Left ventricle myocardium superior (tissue), 1 donor: ENCODE measurements around the gene MASP2. TPM values are rescaled to one million over a fixed set of nuclear protein-coding genes. Genes with fewer than 3 reads are reported as not detected.
"Not testable (repeated sequence)": the region's sequence is repeated elsewhere in the genome, so short reads cannot be mapped to it uniquely, and the experiment has no call there.

Experiments used
- ATAC-seq: fragments of 200-7000 bp; cut with Tn5 transposase; one replicate; pipeline ENCODE4 v1.9.1; 2020; ENCODE audit warnings: mild to moderate bottlenecking, moderate library complexity
- DNase-seq: peaks from one replicate; pipeline ENCODE4 v3.0.0-alpha.2; 2020
- intact Hi-C: fragments of 100-400 bp; cut with micrococcal nuclease; formaldehyde crosslinking; loops from one replicate; pipeline ENCODE4 v1.11.0; 2022
- long read RNA-seq: library from polyadenylated mRNA; unstranded; transcript quantifications from one replicate; pipeline ENCODE4 v2.0.0, GENCODE V29; 2021
- total RNA-seq: library from RNA; stranded (reverse); fragmentation: NEBNext Ultra II Directional; extraction: Animal tissue kit (Norgen Biotek cat#: 25700); gene quantifications from one replicate; pipeline ENCODE4 v1.2.1, GENCODE V29; 2021
- donor health status: DM: no; HTN: yes; CAD: no; lungs with severe emphysema.

Gene MASP2
- not detected for total RNA-seq
- long read RNA-seq, partial matches to known transcripts = 0 of 1 reads
- long read RNA-seq, other reads (novel, unspliced or antisense) = 1 of 1 reads

DNA sequence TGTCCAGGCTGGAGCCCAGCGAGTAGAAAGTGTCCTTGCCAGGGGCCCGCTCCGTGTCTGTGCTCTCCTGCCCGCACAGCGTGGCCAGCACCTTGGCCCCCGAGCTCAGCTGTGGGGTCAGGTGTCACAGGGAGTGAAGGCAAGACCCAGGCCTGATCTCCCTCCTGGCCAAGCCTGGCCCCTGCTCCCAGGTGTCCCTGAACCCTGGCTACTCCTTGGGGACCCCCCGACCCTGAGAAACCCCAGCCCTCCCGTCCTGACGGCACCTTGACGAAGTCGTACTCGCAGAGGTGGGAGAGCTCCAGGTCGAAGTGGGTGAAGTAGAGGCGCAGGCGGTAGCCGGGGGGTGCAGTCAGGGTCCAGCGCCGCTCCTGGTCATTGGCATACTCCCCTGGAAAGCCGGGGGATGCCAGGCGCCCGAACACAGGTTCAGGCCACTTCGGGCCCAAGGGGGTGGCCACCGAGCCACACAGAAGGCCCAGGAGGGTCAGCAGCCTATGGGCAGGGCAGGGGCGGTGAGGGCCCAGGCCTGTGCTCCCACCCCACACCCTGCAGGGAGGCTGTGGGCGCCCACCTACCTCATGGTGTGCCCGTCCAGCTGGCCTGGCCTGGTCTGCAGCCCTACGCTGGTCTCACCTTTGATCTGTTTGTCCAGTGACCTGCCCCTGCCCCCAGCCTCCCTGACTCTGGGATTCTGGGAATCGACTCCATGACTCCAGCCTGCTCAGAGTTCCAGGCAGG lies at the start of gene MASP2:
TSS of gene MASP2 (minus strand) at position 615 of the 741 bp plus-strand sequence. CDS start at position 583, 32 bp downstream.
- intact Hi-C loops = no loop called here
- ATAC-seq (no peak), DNase-seq (no peak)

DNA sequence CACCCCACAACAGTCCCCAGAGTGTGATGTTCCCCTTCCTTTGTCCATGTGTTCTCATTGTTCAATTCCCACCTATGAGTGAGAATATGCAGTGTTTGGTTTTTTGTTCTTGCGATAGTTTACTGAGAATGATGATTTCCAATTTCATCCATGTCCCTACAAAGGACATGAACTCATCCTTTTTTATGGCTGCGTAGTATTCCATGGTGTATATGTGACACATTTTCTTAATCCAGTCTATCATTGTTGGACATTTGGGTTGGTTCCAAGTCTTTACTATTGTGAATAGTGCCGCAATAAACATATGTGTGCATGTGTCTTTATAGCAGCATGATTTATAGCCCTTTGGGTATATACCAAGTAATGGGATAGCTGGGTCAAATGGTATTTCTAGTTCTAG lies 36.7 kb upstream of the MASP2 start:
- intact Hi-C loops, DNase-seq, ATAC-seq: not testable (repeated sequence)

DNA sequence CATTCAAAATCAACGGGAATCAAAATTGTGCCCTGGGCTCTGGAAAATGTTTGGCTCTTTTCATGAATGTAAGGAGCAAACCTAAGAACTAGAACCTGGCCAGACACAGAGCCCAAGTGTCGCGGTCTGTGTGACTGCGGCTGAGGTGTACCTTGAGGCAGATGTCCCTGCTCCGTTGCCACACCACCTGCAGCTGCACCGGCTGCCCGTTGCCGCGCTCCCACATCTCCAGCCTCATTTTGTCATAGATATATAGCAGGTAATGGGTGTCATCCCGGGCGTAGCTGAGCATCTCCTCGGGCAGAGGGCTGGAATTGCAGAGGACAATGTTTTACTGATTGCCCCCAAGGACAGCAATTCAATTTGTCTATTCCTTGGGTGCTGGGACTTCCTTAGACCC lies 33.9 kb upstream of the MASP2 start:
- DNase-seq = no peak
- ATAC-seq = no peak
- intact Hi-C loops = no loop called here

DNA sequence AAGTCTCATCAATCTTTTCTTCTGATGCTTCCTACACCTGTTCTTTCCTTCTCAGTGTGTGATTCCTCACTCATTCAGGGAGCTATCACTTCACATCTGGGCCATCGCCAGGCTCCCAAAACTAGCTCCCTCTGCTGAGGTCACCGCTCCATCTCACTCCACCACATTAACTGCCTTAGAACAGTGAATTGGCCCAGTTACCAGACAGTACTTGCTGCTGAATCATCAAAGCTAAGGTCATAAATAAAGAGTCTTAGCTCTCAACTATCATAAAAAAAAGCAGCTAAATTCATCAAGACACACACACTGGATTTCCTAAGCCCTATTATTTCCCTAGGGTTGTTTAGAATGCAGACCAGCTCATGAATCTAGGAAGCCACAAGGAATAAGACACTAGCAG lies 31.6 kb upstream of the MASP2 start:
- DNase-seq (no peak), ATAC-seq (no peak)
- intact Hi-C loops = no loop called here

DNA sequence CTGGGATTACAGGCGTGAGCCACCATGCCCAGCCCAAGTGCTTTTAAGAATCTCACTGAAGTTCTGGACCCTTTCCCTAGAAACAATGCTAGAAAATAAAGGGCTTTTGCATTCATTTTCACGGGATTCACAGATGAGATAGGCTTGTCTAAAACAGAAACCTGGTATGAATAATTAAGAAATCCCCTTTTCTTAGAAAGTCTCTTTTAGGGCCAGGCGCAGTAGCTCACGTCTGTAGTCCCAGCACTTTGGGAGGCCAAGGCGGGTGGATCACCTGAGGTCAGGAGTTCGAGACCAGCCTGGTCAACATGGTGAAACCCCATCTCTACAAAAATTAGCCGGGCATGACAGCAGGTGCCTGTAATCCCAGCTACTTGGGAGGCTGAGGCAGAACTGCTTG lies 26.4 kb upstream of the MASP2 start:
- intact Hi-C loops, ATAC-seq, DNase-seq: not testable (repeated sequence)

DNA sequence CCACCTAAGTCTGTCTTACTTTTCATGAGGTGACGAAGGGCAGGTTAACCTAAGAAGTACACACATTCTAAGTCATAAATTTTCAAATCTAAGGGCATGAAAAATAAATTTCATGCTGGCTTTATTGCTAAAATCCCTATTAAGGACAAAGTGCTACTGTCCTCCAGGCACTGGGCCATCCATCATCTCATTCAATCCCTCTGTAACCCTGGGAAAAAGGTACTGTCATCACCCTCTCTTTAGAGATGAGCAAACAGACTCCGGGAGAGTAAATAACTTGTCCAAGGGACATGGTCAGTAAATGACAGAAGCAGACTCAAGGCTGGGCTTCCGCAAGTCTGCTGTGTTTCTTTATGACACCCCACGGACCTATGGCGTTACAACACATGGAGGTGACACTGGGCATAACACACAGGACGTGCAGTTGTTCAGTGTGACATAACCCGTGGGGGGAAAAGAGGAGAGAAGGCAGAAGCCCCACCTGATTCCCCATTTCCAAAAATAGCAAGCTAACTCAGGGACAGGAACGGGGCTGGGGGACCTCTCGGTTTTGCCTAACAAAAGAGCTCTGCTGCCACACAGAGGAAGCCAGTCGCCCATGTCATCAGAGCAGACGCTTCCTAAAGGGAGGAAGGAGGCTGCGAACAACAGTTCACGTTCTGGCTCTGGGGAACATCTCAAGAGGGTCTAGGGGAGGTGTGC lies 25.3 kb upstream of the MASP2 start:
- ATAC-seq = no peak
- DNase-seq = no peak

DNA sequence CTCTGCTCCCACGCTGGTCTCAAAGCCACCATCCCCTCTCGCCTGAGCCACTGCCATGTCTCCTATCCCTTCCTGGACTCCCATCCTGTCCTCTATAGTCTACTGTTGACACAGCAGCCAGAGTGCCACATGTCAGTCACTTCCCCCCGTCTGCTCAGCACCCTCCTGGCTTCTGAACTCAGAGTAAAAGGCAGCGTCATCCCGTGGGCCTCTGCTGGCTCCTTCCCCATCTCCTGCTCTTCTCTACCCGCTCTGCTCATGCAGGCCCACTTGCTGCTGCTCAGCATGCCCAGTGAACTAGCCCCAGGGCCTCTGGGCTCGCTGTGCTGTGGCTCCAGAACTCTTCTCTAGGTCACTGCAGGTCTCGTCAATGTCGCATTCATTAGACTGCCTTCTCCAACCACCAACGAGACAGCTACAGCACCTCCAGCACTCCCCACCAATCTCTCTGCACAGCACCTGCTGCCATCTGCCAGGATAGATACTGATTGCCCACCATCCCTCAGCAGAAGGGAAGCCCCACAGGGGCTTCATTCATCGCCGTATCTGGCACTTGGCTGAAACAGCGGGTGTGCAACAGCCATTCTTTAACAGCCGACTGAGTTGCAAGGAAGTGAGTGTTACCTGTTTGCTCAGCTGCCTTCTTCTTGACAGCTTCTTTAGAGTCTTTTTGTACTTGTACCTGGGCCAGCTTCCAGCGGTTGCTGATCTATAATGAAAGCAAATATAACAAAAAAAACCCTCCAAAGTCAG lies 24.6 kb upstream of the MASP2 start:
- no peak for ATAC-seq
- no peak for DNase-seq
- intact Hi-C loops = no loop called here

More for the DNA sequence above, 25.3 kb upstream of the MASP2 start:
- intact Hi-C loops = no loop called here

DNA sequence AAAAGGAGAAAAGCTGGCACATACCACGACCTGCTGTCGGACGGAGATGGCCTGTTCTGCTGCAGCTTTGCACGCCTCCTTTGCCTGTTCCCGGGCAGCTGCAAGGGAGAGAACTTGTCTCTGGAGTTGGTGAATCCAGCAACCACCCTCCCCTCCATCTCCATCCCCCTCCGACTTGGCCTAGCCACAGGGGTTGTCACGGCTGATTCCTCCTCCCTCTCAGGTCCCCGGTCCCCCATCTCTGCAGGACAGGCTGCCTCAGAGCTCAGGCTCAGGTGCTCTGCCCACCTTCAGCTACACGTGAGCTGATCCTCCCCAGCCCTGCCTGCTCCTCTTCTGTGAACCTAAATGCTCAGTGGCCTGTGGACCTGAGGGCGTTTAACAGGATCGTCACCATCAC lies 23.8 kb upstream of the MASP2 start:
- intact Hi-C loops = no loop called here
- no peak for ATAC-seq
- DNase-seq = no peak

DNA sequence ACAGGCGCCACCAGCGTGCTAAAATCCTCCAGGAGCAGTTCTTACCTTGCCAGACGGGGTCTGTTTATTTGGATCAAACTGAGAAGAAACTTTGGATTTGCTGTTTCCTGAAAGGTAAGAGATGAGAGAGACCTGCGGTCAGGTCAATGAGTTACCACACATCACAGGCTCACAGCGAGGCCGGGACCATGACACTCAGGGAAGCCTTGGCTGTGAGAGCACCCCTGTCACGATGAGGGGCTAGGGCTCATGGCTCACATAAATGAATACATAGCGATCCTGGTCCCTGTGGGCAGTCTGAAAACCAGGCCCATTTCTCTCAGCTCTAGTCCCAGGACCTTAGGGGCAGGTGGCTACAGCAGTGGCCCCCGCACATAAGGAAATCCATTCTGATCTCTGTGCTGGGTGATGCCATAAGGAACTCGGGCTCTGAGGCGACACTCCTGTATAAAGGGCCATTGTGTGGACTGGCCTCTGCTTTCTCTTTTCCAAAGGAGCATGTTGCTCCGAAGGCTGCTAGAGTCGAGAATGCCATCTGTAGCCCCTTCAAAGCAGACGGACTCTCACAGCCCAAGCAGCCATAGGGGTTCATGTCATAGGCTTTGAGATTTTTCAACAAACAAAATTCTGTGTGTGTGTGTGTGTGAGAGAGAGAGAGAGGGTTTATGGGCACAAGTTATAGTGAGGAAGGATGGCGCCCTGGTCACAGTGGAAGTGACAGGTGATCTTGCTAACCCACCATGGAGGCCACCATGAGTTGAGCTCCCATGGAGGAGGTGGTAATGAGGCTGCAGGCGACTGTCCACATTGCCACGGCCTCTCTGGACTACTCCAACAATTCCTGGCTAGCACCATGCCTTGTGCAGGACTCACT lies 21.8 kb upstream of the MASP2 start:
- intact Hi-C loops = no loop called here
- ATAC-seq = no peak

DNA sequence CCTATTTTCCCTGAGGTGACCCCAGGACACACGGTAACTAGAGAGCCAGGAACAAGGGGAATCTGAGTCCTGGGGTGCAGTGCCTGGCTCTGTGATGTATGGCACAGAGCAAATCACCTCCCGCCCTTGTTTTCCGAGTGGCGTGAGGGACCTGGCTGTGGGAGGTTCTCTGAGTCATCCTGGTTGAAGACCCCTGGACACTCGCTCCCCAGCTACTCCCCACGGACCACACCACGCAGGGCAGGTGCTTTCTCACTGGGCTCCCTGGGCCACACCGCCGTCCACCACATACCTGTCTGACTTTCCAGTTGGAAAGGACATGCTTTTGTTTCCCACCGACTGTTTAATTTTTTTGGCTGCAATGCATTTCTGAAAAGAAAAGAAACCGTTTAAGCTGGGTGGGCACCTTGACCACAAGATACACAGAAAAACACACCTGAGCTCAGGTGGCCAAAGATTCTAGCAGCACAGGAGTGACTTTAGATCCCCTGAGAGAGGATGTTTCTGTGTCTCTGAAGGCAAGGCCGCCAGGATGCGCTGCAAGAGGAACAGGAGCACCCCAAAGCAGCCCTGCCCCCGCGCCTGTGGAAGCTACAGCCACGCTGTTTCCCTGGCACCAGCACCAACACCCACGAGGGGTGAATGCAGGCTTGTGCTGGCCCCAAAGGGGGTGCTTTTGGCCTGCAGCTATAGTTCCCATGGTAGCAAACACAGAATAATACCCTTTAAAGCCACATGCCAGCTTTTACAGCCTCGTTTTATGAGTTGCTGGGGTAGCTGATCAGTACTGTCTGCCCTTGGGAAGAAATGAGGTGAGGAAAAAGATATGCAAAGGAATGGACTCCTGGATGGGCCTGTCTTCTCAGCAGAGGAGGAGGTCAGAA lies 20.9 kb upstream of the MASP2 start:
- intact Hi-C loops = no loop called here
- no peak for ATAC-seq
- DNase-seq = no peak

More for the DNA sequence above, 21.8 kb upstream of the MASP2 start:
- no peak for DNase-seq

DNA sequence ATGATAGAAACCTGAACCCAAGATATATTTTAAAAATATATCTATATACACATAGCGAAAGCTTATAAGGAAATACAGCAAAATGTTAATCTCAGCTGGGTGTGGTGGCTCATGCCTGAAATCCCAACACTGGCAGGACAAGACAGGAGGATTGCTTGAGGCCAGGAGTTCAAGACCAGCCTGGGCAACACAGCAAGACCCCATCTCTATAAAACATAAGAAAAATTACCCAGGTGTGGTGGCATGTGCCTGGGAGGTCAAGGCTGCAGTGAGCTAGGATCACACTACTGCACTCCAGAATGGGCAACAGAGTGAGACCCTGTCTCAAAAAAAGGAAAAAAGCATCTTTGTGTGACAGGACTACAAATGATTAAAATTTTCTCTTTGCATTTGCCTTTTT lies 18.8 kb upstream of the MASP2 start:
- DNase-seq (no peak), ATAC-seq (no peak)
- intact Hi-C loops = no loop called here

DNA sequence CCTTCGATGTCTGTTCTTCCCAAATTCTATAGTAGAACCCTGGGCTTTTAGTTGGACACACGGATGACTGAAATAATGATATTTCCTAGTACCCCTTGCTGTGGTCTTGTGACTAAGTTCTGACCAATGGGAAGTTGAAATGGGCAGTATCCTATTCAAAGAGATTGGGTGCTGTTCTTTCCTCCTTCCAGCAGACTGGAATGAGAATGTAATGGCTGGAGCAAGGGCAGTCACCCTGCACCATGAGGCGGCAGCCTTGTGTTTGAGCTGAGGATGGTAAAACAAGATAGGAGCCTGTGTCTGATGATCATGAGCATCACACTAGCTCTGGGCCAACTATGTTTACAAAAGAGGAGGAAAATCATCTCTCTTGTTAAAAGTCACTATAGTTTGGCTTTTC lies 17.9 kb upstream of the MASP2 start:
- ATAC-seq (no peak), DNase-seq (no peak)
- intact Hi-C loops = no loop called here

DNA sequence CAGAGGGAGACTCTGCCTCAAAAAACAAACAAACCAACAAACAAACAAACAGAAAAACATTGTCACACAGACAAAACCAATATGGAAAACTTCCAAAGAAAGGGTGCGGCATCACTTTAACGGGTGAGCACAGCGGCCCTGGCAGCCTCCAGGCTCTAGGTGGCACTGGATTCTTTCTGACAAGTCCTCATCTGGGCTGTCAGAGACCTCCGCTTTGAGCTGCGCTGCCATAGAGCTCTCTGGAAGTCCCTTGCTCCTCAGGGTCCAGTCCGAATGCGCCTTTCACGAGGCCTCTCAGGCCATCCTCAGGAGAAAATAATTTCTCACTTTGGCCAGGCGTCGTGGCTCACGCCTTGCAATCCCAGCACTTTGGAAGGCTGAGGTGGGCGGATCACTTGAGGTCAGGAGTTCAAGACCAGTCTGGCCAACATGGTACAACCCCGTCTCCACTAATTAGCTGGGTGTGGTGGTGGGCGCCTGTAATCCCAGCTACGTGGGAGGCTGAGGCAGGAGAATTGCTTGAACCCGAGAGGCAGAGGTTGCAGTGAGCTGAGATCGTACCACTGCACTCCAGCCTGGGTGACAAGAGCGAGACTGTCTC lies 17.0 kb upstream of the MASP2 start:
- intact Hi-C loops, DNase-seq, ATAC-seq: not testable (repeated sequence)

DNA sequence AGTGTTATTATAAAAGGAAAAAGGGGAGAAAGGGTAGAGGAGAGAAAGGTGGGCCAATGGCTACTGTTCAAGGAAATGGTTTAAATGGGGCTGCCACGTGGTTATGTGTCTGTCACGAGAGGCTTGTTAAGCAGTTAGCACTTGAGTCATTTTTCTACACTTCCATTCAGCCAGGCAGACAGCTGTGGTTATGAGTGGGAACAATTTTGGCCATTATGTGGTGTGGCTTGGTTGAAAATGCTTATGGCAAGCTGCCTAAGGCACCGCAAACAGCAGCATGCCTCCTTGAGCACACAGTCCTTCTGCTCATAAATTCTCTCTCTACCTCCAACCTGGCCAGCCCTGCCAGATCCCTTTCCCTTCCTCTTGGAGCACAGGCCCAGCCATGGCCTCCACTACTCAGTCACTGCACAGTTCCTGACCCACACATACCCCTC lies 15.9 kb upstream of the MASP2 start:
- intact Hi-C loops = no loop called here
- DNase-seq (no peak), ATAC-seq (no peak)

DNA sequence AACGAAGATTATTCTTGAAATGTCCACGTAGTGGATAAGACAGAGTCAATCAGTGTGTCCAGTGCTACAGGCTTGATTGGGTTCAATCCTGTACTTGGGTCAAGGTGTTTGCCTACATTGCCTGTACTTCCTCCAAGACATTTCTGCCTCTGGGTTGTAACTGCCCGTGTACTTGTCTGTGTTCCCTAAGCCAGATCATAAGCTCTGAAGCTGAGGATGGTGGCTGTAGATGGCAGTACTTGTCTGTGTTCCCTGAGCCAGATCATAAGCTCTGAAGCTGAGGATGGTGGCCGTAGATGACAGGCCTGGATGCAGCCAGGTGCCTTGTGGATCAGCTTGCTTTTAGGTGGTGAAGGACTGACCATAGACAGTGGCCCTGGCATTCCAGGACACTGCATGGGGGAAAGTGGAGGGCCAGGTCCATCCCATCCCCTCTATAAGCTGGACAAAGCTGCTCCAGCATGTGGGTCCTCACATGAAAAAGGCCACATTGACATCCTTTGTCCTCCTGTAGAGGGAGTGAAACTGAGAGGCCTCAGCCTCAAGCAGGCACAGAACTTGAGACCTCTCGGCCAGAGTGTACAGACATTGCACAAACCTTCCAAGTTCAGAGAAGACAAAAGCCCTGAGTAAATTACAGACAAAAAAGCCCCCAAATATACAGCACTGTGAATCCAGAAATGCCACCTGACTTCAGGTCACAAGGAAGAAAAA lies 14.8 kb upstream of the MASP2 start:
- no peak for DNase-seq
- intact Hi-C loops = no loop called here
- no peak for ATAC-seq

DNA sequence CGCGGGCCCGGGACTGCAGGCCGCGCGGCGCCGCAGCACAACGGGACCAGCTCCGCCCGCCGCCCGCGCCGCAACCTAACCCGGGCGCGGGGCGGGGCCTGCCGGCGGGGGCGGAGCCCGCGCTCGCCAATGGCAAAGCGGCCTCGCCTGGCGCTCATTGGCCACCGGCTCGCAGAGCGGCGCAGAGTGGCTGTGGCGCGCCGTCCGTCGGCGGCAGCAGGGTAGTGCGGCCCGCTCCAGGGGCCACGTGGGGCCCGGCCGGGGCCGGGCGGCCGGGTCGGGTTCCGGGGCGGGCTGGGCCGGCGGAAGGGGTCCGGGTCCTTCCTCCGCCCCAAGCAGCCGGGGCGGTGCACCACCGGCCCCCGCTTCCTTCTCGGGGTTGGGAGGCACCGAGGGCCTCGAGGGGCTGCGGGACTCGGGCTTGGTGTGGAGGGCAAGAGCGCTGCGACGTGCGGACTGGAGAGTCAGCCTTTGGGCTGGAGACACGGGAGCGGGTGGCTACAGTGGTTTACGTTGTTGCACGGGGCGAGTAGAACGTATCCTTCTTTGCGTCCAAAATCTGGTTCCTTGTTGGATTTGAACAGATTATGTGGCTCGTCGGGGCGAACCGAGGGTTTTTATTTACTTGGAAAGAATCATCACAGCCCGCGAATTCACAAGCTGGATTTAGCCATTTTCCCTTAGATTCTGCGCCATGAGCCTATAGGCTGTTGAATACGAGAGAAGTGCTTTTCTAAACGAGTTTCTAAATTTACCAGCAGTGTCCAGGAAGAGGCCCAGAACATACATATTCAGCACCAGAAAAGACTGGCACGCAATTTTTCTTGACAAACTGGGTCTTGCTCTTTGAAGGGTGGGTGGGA lies 13.2 kb upstream of the MASP2 start, which contains the start of gene SRM:
TSS of gene SRM (minus strand) at position 51 of the 863 bp plus-strand sequence. CDS start 75 bp downstream, outside the sequence.
- intact Hi-C loops = no loop called here

More for the DNA sequence above, 13.2 kb upstream of the MASP2 start, which contains the start of gene SRM:
- peak; percentile 99 for ATAC-seq
- peak; percentile 97 for DNase-seq
